ENCODE measurements around the gene SLC26A1.

Gene SLC26A1

DNA sequence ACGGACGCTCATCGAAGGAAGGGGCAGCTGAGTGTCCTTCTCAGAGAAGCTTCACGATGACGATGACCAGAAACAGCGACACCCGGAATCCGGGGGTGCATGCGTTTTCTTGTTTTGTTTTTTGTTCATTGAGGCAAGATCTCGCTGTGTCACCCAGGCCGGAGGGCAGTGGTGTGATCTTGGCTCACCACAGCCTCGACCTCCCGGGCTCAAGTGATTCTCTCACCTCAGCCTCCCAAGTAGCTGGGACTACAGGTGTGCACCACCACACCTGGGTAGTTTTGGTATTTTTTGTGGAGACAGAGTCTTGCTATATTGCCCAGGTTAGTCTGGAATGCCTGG is 39.7 kb downstream of the SLC26A1 start:
- Histone ChIP-seq H3K9me3 (ENCODE audit: low read length) (no peaks in the 10 kb centered on the region), H4K20me1 (ENCODE audit: insufficient read depth, low read length) (no peaks in the 10 kb centered on the region), H3K9ac (ENCODE audit: low read length) (no peak overlapping the region), H3K27me3 (ENCODE audit: insufficient read depth, low read length) (no peaks in the 10 kb centered on the region), H3K36me3 (ENCODE audit: insufficient read depth, low read length) (no peaks in the 10 kb centered on the region; the same call in 1 of the 2 replicates), H3F3A (ENCODE audit: insufficient read depth, low read length) (no peaks in the 10 kb centered on the region), H2AFZ (ENCODE audit: low read length) (no peak overlapping the region), H3K79me2 (ENCODE audit: insufficient read depth, low read length) (no peaks in the 10 kb centered on the region), H3K9me2 (ENCODE audit: low read depth, low read length) (no peaks in the 10 kb centered on the region), H3K27ac (ENCODE audit: low read depth, low read length, poor library complexity, severe bottlenecking) (no peak overlapping the region), H3K4me2 (ENCODE audit: low read length) (no peak overlapping the region), H3K4me1 (ENCODE audit: insufficient read depth, low read length, severe bottlenecking) (no peaks in the 10 kb centered on the region), H3K4me3 (ENCODE audit: low read depth, low read length, poor library complexity, severe bottlenecking) (no peak overlapping the region)
- TF ChIP-seq, protein P1, sequence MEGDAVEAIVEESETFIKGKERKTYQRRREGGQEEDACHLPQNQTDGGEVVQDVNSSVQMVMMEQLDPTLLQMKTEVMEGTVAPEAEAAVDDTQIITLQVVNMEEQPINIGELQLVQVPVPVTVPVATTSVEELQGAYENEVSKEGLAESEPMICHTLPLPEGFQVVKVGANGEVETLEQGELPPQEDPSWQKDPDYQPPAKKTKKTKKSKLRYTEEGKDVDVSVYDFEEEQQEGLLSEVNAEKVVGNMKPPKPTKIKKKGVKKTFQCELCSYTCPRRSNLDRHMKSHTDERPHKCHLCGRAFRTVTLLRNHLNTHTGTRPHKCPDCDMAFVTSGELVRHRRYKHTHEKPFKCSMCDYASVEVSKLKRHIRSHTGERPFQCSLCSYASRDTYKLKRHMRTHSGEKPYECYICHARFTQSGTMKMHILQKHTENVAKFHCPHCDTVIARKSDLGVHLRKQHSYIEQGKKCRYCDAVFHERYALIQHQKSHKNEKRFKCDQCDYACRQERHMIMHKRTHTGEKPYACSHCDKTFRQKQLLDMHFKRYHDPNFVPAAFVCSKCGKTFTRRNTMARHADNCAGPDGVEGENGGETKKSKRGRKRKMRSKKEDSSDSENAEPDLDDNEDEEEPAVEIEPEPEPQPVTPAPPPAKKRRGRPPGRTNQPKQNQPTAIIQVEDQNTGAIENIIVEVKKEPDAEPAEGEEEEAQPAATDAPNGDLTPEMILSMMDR (IDR thresholded peaks at IDR 0.05; ENCODE audit: low read length), result no peak
- no peak for TF ChIP-seq EZH2 (IDR thresholded peaks at IDR 0.05; ENCODE audit: borderline replicate concordance, low read length)

DNA sequence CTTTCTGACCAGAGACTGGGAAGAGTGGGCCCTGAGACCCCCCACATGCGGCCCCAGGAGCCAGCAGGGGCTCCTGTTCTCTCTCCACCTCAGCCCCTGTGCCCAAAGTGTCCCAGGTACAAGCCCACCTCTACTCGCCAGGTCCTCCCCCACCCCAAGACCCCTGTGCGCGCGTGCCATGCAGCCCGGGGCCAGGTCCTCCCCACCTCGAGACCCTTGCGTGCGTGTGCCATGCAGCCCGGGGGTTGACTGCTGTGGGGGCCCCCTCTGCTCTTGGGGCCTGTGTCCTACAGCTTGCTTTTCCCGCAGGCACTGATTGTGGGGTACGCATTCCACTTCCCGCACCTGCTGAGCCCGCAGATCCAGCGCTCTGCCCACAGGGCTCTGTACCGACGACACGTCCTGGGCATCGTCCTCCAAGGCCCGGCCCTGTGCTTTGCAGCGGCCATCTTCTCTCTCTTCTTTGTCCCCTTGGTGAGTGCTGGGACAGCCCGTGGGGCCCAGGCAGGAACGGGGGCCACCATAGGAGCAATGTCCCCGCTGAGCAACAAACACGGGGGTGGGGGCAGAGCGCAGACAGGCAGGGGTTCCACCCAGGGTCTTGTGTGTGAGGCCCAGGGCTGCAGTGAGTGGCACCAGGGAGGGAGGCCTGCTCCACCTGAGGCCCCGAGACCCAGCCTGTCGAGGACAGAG is 40.2 kb downstream of the SLC26A1 start:
- no peak overlapping the region for H2AFZ ChIP-seq (ENCODE audit: low read length)
- H3K27ac ChIP-seq (ENCODE audit: low read depth, low read length, poor library complexity, severe bottlenecking), result no peak overlapping the region
- no peaks in the 10 kb centered on the region for H4K20me1 ChIP-seq (ENCODE audit: insufficient read depth, low read length)
- no peak overlapping the region for H3K9ac ChIP-seq (ENCODE audit: low read length)
- TF ChIP-seq, protein P1 (IDR thresholded peaks at IDR 0.05; ENCODE audit: low read length), result no peak
- no peak for TF ChIP-seq EZH2 (IDR thresholded peaks at IDR 0.05; ENCODE audit: borderline replicate concordance, low read length)
- H3K27me3 ChIP-seq (ENCODE audit: insufficient read depth, low read length), result no peaks in the 10 kb centered on the region
- no peak overlapping the region for H3K4me2 ChIP-seq (ENCODE audit: low read length)
- no peaks in the 10 kb centered on the region; the same call in 1 of the 2 replicates for H3K36me3 ChIP-seq (ENCODE audit: insufficient read depth, low read length)
- H3F3A ChIP-seq (ENCODE audit: insufficient read depth, low read length), result no peaks in the 10 kb centered on the region
- no peaks in the 10 kb centered on the region for H3K9me3 ChIP-seq (ENCODE audit: low read length)
- H3K4me3 ChIP-seq (ENCODE audit: low read depth, low read length, poor library complexity, severe bottlenecking), result no peak overlapping the region
- no peaks in the 10 kb centered on the region for H3K79me2 ChIP-seq (ENCODE audit: insufficient read depth, low read length)
- no peaks in the 10 kb centered on the region for H3K4me1 ChIP-seq (ENCODE audit: insufficient read depth, low read length, severe bottlenecking)
- no peaks in the 10 kb centered on the region for H3K9me2 ChIP-seq (ENCODE audit: low read depth, low read length)

DNA sequence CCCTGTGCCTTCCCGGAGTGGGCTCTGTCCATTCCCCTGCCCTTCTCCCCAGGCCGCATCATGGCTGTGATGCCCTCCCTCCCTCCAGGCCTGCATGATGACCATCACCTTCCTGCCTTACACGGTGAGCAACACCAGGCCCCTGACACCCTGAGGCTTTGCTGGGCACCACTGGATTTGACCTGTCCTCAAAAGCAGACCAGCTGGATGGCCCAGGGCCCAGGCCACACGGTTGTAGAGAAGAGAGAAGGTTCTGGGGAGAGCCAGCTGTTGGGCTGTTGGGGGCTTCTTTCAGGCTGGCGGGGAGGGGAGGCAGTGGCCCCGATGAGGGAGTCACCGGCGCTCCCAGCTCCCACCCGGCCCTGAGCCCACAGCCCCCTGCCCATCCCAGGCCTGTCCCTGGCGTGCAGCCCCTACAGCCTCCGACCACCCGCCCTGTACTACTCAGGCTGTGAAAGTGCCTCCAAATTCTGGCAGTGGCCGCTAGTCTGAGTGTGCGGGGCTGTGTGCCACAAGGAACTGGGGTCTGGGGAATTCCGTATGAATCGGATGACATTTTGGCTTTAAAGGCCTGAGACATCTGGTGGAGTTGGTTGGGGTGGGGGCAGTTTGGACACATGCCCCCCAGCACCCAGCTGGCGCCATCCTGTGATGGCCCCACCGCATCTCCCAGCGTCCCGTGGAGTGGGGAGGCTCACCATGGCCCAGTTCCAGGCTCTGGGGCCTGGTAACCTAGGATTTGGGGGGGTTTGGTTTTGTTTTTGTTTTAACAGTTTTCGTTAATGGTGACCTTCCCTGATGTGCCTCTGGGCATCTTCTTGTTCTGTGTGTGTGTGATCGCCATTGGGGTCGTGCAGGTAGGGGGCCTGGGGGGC is 41.4 kb downstream of the SLC26A1 start:
- no peak overlapping the region for H3K4me2 ChIP-seq (ENCODE audit: low read length)
- no peaks in the 10 kb centered on the region for H3F3A ChIP-seq (ENCODE audit: insufficient read depth, low read length)
- H3K79me2 ChIP-seq (ENCODE audit: insufficient read depth, low read length), result no peaks in the 10 kb centered on the region
- no peak overlapping the region for H3K27ac ChIP-seq (ENCODE audit: low read depth, low read length, poor library complexity, severe bottlenecking)
- no peak overlapping the region for H3K9ac ChIP-seq (ENCODE audit: low read length)
- no peaks in the 10 kb centered on the region for H3K27me3 ChIP-seq (ENCODE audit: insufficient read depth, low read length)
- H3K9me2 ChIP-seq (ENCODE audit: low read depth, low read length), result no peaks in the 10 kb centered on the region
- no peak overlapping the region for H2AFZ ChIP-seq (ENCODE audit: low read length)
- no peaks in the 10 kb centered on the region for H4K20me1 ChIP-seq (ENCODE audit: insufficient read depth, low read length)
- no peaks in the 10 kb centered on the region for H3K9me3 ChIP-seq (ENCODE audit: low read length)
- H3K4me3 ChIP-seq (ENCODE audit: low read depth, low read length, poor library complexity, severe bottlenecking), result no peak overlapping the region
- no peaks in the 10 kb centered on the region; the same call in 1 of the 2 replicates for H3K36me3 ChIP-seq (ENCODE audit: insufficient read depth, low read length)
- no peak for TF ChIP-seq EZH2 (IDR thresholded peaks at IDR 0.05; ENCODE audit: borderline replicate concordance, low read length)
- TF ChIP-seq, protein P1 (IDR thresholded peaks at IDR 0.05; ENCODE audit: low read length), result no peak
- no peaks in the 10 kb centered on the region for H3K4me1 ChIP-seq (ENCODE audit: insufficient read depth, low read length, severe bottlenecking)
